Fibroblast of mammary gland (primary cell): Measurements from ENCODE around the gene CHN2.

Experiments
- DNase-seq: peaks from one replicate; pipeline ENCODE4 v3.0.0-alpha.2; 2010; ENCODE audit warnings: low read depth
- H3K4me3 ChIP-seq: 2 replicates; pipeline ENCODE4 v1.5.1; 2011; ENCODE audit warnings: low read depth, mild to moderate bottlenecking, low read length, moderate library complexity; ENCODE audit not compliant: control insufficient read depth
- TF ChIP-seq, protein P1 (sequence below): conservative IDR thresholded peaks from 2 replicates; pipeline ENCODE4 v1.5.1; 2011; ENCODE audit warnings: low read depth, low read length, inconsistent platforms; ENCODE audit not compliant: control insufficient read depth, insufficient read depth

The CHN2 gene

DNA sequence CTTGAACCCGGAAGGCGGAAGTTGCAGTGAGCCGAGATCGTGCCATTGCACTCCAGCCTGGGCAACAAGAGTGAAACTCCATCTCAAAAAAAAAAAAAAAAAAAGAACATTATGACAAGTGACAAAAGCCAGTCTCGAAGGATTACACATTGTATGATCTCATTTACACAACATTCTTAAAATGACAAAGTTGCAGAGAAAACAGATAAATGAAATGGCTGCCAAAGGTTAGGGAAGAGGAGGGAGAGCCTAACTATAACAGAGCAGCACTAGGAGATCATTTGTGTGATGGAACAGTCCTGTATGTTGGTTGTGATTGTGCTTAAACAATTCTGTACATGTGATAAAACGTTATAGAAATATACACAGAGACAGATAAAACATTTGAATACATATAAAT is 32.0 kb upstream of the CHN2 start:
- no peak for DNase-seq
- H3K4me3 ChIP-seq = no peak overlapping the region
- TF ChIP-seq, protein P1, sequence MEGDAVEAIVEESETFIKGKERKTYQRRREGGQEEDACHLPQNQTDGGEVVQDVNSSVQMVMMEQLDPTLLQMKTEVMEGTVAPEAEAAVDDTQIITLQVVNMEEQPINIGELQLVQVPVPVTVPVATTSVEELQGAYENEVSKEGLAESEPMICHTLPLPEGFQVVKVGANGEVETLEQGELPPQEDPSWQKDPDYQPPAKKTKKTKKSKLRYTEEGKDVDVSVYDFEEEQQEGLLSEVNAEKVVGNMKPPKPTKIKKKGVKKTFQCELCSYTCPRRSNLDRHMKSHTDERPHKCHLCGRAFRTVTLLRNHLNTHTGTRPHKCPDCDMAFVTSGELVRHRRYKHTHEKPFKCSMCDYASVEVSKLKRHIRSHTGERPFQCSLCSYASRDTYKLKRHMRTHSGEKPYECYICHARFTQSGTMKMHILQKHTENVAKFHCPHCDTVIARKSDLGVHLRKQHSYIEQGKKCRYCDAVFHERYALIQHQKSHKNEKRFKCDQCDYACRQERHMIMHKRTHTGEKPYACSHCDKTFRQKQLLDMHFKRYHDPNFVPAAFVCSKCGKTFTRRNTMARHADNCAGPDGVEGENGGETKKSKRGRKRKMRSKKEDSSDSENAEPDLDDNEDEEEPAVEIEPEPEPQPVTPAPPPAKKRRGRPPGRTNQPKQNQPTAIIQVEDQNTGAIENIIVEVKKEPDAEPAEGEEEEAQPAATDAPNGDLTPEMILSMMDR = no peak

DNA sequence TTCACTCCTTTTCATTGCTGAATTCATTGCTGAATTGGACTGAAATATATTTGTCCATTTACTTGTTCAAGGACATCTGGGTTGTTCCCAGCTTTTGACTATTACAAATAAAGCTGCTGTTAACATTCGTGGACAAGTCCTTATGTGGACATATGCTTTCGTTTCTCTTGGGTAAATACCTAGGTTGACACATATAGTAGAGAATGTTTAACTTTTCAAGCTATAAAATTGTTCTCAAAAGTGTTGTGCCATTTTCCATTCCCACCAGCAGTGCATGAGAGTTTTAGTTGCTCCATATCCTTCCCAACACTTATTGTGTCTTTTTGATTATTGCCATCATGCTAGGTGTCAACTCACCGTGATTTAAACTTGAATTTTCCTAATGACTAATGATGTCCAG is 30.7 kb upstream of the CHN2 start:
- no peak overlapping the region for H3K4me3 ChIP-seq
- TF ChIP-seq, protein P1 = no peak
- DNase-seq = no peak

DNA sequence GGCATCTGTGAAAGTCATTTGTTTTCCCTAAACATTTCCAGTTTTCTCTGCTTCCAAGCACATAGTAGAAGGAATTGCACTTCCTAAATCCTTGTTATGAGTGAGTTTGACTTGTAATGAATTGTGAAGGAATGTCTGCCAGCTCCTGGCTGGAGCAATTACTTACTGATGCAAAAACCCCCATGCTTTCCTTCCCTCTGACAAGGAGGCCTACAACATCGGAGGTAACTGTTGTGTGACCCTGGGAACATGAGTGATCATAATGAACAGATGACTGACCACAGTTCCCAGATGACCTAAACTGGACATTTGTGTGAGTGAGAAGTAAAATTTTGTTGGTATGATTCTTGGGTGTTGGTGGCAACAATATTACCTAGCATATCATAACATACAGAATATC is 26.9 kb upstream of the CHN2 start:
- TF ChIP-seq, protein P1 = no peak
- DNase-seq = no peak
- no peak overlapping the region for H3K4me3 ChIP-seq

DNA sequence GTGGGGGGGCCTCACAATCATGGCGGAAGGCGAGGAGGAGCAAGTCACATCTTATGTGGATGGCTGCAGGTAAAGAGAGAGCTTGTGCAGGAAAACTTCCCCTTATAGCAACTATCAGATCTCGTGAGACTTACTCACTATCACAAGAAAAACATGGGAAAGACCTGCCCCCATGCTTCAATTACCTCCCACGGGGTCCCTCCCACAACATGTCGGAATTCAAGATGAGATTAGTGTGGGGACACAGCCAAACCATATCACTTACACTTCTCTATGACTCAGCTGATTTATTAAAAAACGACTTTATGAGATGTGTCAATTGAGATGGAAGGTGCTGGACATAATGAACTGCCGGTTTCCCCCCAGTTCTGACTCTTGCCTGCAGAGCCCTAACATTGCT is 23.8 kb upstream of the CHN2 start:
- DNase-seq = no peak
- TF ChIP-seq, protein P1 = no peak
- H3K4me3 ChIP-seq = no peak overlapping the region

DNA sequence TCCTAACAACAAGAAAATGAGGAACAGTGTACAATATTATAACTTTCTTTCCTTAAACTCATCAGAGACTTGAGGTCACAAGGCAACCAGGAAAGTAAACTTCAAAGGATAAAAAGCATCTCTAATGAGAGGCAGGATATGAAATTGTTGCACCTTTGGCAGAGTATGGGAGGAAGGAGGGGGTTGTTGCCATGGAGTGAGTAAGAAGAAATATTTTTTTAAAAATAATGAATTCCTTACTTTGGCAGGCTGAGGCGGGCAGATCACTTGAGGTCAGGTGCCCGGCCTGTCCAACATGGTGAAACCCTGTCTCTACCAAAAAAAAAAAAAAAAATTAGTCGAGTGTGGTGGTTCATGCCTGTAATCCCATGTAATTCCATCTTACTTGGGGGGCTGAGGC is 21.1 kb upstream of the CHN2 start:
- no peak for DNase-seq
- TF ChIP-seq, protein P1 = no peak
- H3K4me3 ChIP-seq = no peak overlapping the region

DNA sequence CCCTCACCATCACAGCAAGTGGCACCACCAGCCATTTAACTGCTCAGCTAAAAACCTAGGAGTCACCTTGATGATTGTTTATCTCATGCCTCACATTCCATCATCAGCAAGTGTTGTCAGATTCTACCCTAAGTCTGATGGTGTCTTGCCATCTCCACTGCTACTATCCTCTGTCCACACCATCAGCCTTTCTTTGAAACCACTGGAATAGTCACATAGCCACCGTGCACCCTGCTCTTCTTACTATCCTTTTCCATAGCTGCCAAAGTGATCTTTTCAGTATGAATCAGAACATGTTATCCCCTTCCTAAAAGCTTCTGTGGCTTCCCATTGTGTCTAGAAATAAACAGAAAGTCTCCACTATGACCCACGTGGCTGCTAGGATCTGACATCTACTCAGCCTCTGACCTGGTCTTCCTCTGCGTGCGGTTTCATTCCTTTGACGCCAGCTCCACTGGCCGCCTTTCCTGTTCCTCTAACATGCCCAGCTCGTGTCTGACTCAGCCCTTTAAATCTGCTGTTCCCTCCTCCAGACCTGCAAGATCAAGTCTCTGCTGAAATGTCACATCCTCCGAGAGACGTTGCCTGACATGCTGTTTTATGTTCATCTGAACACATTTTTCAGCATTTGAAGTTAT is 16.5 kb upstream of the CHN2 start:
- TF ChIP-seq, protein P1 = no peak
- H3K4me3 ChIP-seq = no peak overlapping the region

DNA sequence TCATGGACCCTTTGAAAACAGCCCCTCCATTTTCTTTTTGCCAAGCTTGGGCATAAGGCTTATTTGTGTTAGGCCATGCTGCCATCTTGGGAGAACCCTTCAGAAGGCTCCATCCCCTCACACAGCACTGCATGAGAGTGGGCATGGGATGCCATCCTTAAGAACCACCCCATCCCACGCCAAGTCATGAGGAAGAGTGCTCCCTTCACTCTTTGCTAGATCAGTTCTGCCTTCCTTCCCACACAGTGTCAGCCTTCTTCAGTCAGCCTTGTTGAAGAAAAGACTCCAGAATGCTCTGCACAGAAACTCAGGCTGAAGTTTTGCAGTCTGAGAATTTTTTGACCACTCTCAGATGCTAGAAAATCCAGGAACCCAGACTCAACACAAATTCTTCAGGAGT is 15.5 kb upstream of the CHN2 start:
- no peak overlapping the region for H3K4me3 ChIP-seq
- no peak for DNase-seq
- TF ChIP-seq, protein P1 = no peak

More for the DNA sequence above, 16.5 kb upstream of the CHN2 start:
- peak; percentile 36 for DNase-seq
